NCI-H1092 (cell line): ENCODE data around the gene LRRC39.

Experiments used
- DNase-seq: peaks from one replicate; lab custom pipeline; 2025; lab: John Stamatoyannopoulos, UW

The LRRC39 gene

GRCh38 chr1:100147875-100148274 lies 30.2 kb downstream of the LRRC39 start:
- no peak for DNase-seq

- DNase-seq, result no peak
Observed at GRCh38 chr1:100146958-100147357, 31.1 kb downstream of the LRRC39 start.

- no peak for DNase-seq
Observed at GRCh38 chr1:100145116-100145515, 32.9 kb downstream of the LRRC39 start.

GRCh38 chr1:100142343-100142742 lies 35.7 kb downstream of the LRRC39 start:
- no peak for DNase-seq

GRCh38 chr1:100141192-100141591 lies 36.9 kb downstream of the LRRC39 start:
- DNase-seq, result no peak

GRCh38 chr1:100137602-100138001 lies 40.5 kb downstream of the LRRC39 start:
- DNase-seq, result no peak

- no peak for DNase-seq
Observed at GRCh38 chr1:100134872-100135271, 43.2 kb downstream of the LRRC39 start.

- peak; percentile 95 for DNase-seq
Observed at GRCh38 chr1:100132566-100133477, 45.2 kb downstream of the LRRC39 start, which contains the start of the genes SASS6 and TRMT13. Gene SASS6, minus strand, starts transcription at chr1:100132930. Its CDS starts 116 bp downstream, at chr1:100132814. Gene TRMT13, plus strand, starts transcription at chr1:100133163. Its CDS starts 6 bp downstream, at chr1:100133169.

GRCh38 chr1:100131623-100132022 lies 46.4 kb downstream of the LRRC39 start:
- DNase-seq, result no peak

- no peak for DNase-seq
Observed at GRCh38 chr1:100130552-100131077, 47.4 kb downstream of the LRRC39 start.

GRCh38 chr1:100127226-100127625 lies 50.8 kb downstream of the LRRC39 start:
- no peak for DNase-seq

- no peak for DNase-seq
Observed at GRCh38 chr1:100122177-100122576, 55.9 kb downstream of the LRRC39 start.

- no peak for DNase-seq
Observed at GRCh38 chr1:100115524-100115923, 62.5 kb downstream of the LRRC39 start.

- DNase-seq, result no peak
Observed at GRCh38 chr1:100109554-100110066, 68.4 kb downstream of the LRRC39 start.

GRCh38 chr1:100107696-100108095 lies 70.4 kb downstream of the LRRC39 start:
- no peak for DNase-seq

- DNase-seq, result no peak
Observed at GRCh38 chr1:100101564-100101963, 76.5 kb downstream of the LRRC39 start.

- DNase-seq, result no peak
Observed at GRCh38 chr1:100100202-100100601, 77.9 kb downstream of the LRRC39 start.
